Raji (cell line): ENCODE measurements around the gene LRRC8B.

ENCODE experiments used
- POLR2A ChIP-seq: IDR thresholded peaks from 2 replicates; pipeline ENCODE4 v1.6.1; 2011; ENCODE audit warnings: low read depth, low read length, control low read depth; ENCODE audit not compliant: insufficient read depth

Gene LRRC8B

GRCh38 chr1:89584781-89585180 is 60.2 kb downstream of the LRRC8B start:
- TF ChIP-seq POLR2A, result no peak

DNA sequence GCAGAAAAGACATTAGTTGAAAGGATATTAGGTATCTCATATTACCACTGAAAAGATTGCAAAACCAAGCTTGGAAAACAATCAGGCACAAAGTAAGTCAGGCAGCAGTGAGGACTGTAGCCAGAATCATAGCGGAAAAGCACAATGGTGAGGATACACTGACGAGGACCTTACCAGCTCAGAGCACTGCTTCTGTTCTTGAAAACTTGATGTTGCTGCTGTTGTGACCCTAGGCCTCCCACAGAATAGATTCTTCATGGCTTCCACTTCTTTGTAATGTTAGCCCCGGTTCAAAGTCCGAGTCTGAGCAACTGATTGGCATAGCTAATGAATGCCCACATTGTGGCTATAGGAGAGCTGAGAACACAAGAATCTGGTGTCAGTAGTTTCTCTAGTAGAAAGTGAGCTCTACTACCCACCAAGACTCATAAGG is 63.1 kb downstream of the LRRC8B start:
- TF ChIP-seq POLR2A, result no peak

GRCh38 chr1:89588480-89588879 is 63.9 kb downstream of the LRRC8B start:
- TF ChIP-seq POLR2A, result no peak

- TF ChIP-seq POLR2A, result no peak
Measured at GRCh38 chr1:89589515-89589914, 64.9 kb downstream of the LRRC8B start.

GRCh38 chr1:89590341-89591080 is 65.9 kb downstream of the LRRC8B start:
- no peak for TF ChIP-seq POLR2A

DNA sequence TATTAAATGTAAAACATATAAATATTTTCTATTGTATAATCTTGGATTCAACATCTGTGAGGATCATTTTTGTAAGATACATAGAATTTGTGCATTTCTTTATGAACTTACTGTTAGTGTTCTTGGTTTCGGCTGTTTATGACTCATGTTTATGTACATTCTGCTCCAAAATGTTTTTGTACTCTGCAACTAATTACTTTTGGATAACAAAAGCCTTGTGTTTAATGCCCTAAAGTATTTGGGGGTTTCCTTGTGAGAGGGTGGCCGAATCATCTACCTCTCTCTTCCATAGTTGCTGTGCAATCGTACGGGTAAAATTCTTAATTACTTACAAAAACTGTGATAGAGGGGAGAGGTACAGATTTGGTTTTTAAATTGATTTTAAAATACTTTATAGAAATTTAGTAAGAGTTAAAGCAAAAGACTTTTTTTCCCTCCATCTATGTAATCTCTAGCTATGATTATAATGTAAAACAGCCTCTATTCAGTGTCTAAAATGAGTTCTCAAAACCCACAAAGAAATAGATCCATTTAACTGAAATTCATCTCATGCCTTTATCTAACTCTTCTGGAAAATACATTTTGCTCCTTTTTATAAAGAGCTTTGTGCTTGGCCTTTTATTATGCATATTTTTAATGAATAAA is 69.6 kb downstream of the LRRC8B start:
- TF ChIP-seq POLR2A, result no peak

DNA sequence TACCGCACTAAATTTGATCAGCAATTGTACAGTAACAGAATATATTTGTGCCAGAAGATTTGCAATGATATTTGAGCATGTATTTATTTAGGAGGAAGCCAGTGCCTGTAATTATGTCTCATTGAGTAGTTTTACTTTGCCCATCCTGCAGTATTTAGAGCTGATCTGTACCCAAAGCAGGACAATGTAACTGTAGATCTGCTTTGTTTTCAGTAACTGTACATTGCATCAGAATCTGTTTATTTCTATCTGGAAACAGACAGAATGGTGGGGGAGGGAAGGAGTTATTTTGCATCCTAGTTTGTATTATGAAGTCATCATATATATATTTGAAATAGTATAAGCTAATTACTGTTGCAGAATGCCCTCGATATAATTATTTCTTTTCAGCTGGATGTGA is 72.1 kb downstream of the LRRC8B start:
- no peak for TF ChIP-seq POLR2A

GRCh38 chr1:89598450-89599331 is 74.1 kb downstream of the LRRC8B start:
- no peak for TF ChIP-seq POLR2A

DNA sequence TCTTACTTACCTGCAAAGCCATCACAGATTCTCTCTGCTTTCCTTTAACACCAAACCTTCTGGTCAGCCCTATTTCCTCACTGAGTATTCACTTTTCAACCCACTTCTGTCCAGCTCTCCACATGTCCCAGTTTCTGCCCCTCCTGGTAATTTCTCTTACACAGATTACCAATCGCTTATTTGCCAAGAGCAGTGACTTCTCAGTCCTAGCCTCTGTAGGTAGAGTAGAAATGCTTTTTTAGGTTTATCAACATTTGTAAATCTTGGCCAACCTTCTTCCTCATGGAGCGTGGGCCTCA is 74.7 kb downstream of the LRRC8B start:
- TF ChIP-seq POLR2A, result no peak

- no peak for TF ChIP-seq POLR2A
Measured at GRCh38 chr1:89600451-89601224, 76.0 kb downstream of the LRRC8B start.

GRCh38 chr1:89602871-89603404 is 78.3 kb downstream of the LRRC8B start:
- no peak for TF ChIP-seq POLR2A

GRCh38 chr1:89603651-89604413 is 79.2 kb downstream of the LRRC8B start:
- no peak for TF ChIP-seq POLR2A

GRCh38 chr1:89604414-89604735 is 79.7 kb downstream of the LRRC8B start:
- TF ChIP-seq POLR2A, result no peak

DNA sequence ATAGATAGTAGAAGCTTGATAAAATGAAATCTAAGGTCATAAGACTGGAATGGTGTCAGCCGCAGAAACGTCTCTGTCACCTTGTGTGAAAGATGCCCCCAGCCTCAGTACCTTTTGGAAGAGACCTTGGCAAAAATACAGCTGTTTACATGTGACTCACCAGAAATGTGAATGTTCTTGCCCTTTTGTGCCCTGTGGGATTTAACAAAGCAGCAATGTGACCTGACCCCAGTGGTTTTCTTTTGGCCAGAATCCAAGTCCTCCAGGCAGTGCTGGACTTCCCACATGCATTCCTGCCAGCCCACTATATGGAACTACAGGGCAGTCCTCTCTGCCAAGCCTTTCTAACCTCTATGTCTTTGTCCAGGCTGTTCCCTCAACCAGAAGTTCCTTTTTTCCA is 81.1 kb downstream of the LRRC8B start:
- TF ChIP-seq POLR2A, result no peak

DNA sequence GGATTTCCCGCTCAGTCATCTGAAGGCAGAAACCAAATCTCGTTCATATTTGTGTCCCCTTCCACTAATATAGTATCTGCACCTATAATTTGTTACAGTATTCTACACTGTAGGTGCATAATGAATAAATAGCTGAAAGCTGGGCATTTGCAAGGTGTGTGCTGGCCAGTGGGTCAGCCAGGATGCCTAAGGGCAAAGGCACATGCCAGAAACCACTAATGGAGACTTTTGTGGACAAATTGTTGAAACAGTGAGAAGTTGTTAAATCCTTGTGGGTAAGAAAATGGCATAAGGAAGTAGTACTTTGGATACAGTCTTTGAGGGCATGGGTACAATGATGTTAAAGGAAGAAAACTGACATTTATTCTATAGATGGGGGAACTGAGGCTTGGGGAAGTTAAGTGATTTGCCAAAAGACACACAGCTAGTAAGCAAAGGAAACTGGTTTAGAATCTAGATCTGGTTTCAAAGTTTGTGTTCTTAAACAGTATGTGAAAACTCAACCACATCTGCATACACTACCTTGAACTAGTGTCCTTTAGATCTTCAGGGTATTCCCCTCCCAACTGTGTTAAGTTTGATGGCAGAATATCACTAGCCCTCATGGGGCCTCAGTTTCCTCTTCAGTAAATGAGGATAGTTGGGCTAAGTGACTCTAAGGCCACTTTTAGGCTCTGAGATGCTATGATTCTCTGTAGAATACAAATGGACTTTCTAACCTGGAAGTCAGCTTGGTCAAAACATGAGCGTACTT is 81.8 kb downstream of the LRRC8B start:
- no peak for TF ChIP-seq POLR2A
